Measurements from ENCODE around the gene STAP2. TPM values are rescaled to one million over a fixed set of nuclear protein-coding genes. Genes with fewer than 3 reads are reported as not detected.
"Not testable (repeated sequence)": the region's sequence is repeated elsewhere in the genome, so short reads cannot be mapped to it uniquely, and the experiment has no call there.

Gene STAP2
- total RNA-seq, 4 donors from 2014 or later = 67.0 to 93.1 (median 87.2) TPM

GRCh38 chr19:4278010-4278409 is 60.6 kb downstream of the STAP2 start:
- DNase-seq (ENCODE audit: low spot score in 2 of 2) = no peak
- no peak for TF ChIP-seq EP300 (IDR thresholded peaks at IDR 0.05)
- no peak for TF ChIP-seq CTCF (IDR thresholded peaks at IDR 0.05)
- TF ChIP-seq POLR2AphosphoS5 (IDR thresholded peaks at IDR 0.05) = no peak
- no peak for TF ChIP-seq POLR2A (IDR thresholded peaks at IDR 0.05)
- 44% methylated on average over 4 of the region's 4 CpGs for WGBS
- no peaks in the 10 kb centered on the region for H3K36me3 ChIP-seq
- H3K27me3 ChIP-seq = peaks cover 59% of the 10 kb centered on the region
- no peak overlapping the region for H3K27ac ChIP-seq
- H3K9me3 ChIP-seq = no peaks in the 10 kb centered on the region
- H3K4me1 ChIP-seq = peaks cover 16% of the 10 kb centered on the region
- H3K4me3 ChIP-seq = no peak overlapping the region

- peaks cover 51% of the 10 kb centered on the region for H3K27me3 ChIP-seq
Observed at GRCh38 chr19:4277191-4277696, 61.4 kb downstream of the STAP2 start.

GRCh38 chr19:4274321-4274686 is 64.3 kb downstream of the STAP2 start:
- not testable (repeated sequence) for H3K9me3 ChIP-seq; DNase-seq (ENCODE audit: low spot score in 2 of 2); H3K27ac ChIP-seq; H3K4me3 ChIP-seq; H3K4me1 ChIP-seq
- 89% methylated on average over 6 of the region's 6 CpGs for WGBS
- Histone ChIP-seq H3K36me3 (peaks cover 21% of the 10 kb centered on the region), H3K27me3 (peaks cover 22% of the 10 kb centered on the region)

More at GRCh38 chr19:4277191-4277696, 61.4 kb downstream of the STAP2 start:
- Histone ChIP-seq H3K9me3 (no peaks in the 10 kb centered on the region), H3K4me1 (peaks cover 16% of the 10 kb centered on the region), H3K4me3 (no peak overlapping the region), H3K27ac (no peak overlapping the region), H3K36me3 (no peaks in the 10 kb centered on the region)
- TF ChIP-seq CTCF (IDR thresholded peaks at IDR 0.05) = no peak
- no peak for TF ChIP-seq POLR2A (IDR thresholded peaks at IDR 0.05)
- DNase-seq (ENCODE audit: low spot score in 2 of 2) = no peak
- WGBS = 32% methylated on average over 14 of the region's 16 CpGs

Other genes starting within 250 kb of the STAP2 start
- 100 to 1,000 TPM in 1 of 4 donors, 10 to 100 TPM in 3; 88.0 to 103 (median 95.0) TPM for gene MAP2K2, start 214.7 kb downstream of the STAP2 start, total RNA-seq
- under 1 TPM in 1 of 4 donors, not detected in 3; 0.64 TPM for gene CREB3L3, start 185.2 kb downstream of the STAP2 start, total RNA-seq
- gene SIRT6, start 156.3 kb downstream of the STAP2 start, total RNA-seq = 10 to 100 TPM; 28.1 to 45.7 (median 31.8) TPM
- under 1 TPM; 0.44 to 0.87 (median 0.54) TPM for gene ANKRD24, start 156.1 kb downstream of the STAP2 start, total RNA-seq
- under 1 TPM in 3 of 4 donors, not detected in 1; 0.57 to 0.89 (median 0.57) TPM for gene EBI3, start 109.3 kb downstream of the STAP2 start, total RNA-seq
- gene YJU2, start 91.7 kb downstream of the STAP2 start, total RNA-seq = 10 to 100 TPM; 23.3 to 34.3 (median 26.9) TPM
- not detected for gene SHD, start 59.6 kb downstream of the STAP2 start, total RNA-seq
- gene TMIGD2, start 36.4 kb downstream of the STAP2 start, total RNA-seq = not detected
- not detected for gene FSD1, start 34.2 kb downstream of the STAP2 start, total RNA-seq
- gene MPND, start 4.7 kb upstream of the STAP2 start, total RNA-seq = 1 to 10 TPM; 6.5 to 9.5 (median 8.9) TPM
- 100 to 1,000 TPM in 1 of 4 donors, 10 to 100 TPM in 3; 67.0 to 103 (median 81.0) TPM for gene SH3GL1, start 61.7 kb upstream of the STAP2 start, total RNA-seq
- gene CHAF1A, start 63.8 kb upstream of the STAP2 start, total RNA-seq = 10 to 100 TPM in 2 of 4 donors, 1 to 10 TPM in 2; 8.5 to 20.4 (median 11.4) TPM
- 100 to 1,000 TPM; 108 to 257 (median 167) TPM for gene UBXN6, start 119.0 kb upstream of the STAP2 start, total RNA-seq
- 10 to 100 TPM; 23.0 to 27.4 (median 23.4) TPM for gene HDGFL2, start 133.5 kb upstream of the STAP2 start, total RNA-seq
- gene PLIN4, start 179.7 kb upstream of the STAP2 start, total RNA-seq = 10 to 100 TPM; 12.4 to 38.3 (median 19.3) TPM
- 10 to 100 TPM in 1 of 4 donors, 1 to 10 TPM in 3; 1.8 to 16.4 (median 5.6) TPM for gene PLIN5, start 196.4 kb upstream of the STAP2 start, total RNA-seq
- gene LRG1, start 201.2 kb upstream of the STAP2 start, total RNA-seq = 1 to 10 TPM; 4.5 to 8.0 (median 6.3) TPM
- gene SEMA6B, start 220.9 kb upstream of the STAP2 start, total RNA-seq = 1 to 10 TPM; 1.5 to 5.4 (median 3.3) TPM

Measured in suprapubic skin (tissue), 4 donors.